PC-9 (cell line): ENCODE results near the gene CAPN15. TPM values are rescaled to one million over a fixed set of nuclear protein-coding genes. Genes with fewer than 3 reads are reported as not detected.

Experiments used
- BruUV-seq: library from RNA; stranded (reverse); fragments of 400-500 nt; replicated peaks from 2 replicates; lab custom pipeline; 2021; lab: Mats Ljungman, UMichigan
- CTCF ChIA-PET: fragments of 300-600 bp; sonication (Branson Sonifier 250); formaldehyde crosslinking; loops from one replicate; lab custom pipeline; 2022; ENCODE audit warnings: antibody characterized with exemption; lab: Charles Lee
- POLR2A ChIA-PET: fragments of 300-600 bp; sonication (Branson Sonifier 250); formaldehyde crosslinking; loops from one replicate; lab custom pipeline; 2022; ENCODE audit warnings: antibody characterized with exemption; ENCODE audit not compliant: unreplicated experiment; lab: Charles Lee
- DNase-seq, 2 experiments: peaks; one replicate each; pipeline versions ENCODE4 v3.0.0 to v3.0.0-alpha.2; 2015 to 2022; ENCODE audit warnings: mixed read lengths in 1 of 2
- H2AFZ ChIP-seq: fragments of 200-600 bp; sonication (generic); 2 replicates; pipeline ENCODE4 v1.8.1; 2017; ENCODE audit warnings: antibody characterized with exemption
- H3F3A ChIP-seq: fragments of 200-600 bp; sonication (generic); 2 replicates; pipeline ENCODE4 v1.8.1; 2017; ENCODE audit warnings: antibody characterized with exemption, mild to moderate bottlenecking, low read depth; ENCODE audit not compliant: insufficient read depth
- H3K27ac ChIP-seq: fragments of 200-600 bp; sonication (generic); 2 replicates; pipeline ENCODE4 v1.6.1; 2016; ENCODE audit warnings: mixed run types
- H3K27me3 ChIP-seq: fragments of 200-600 bp; sonication (generic); 2 replicates; pipeline ENCODE4 v1.6.1; 2016; ENCODE audit warnings: low read depth, mixed run types; ENCODE audit not compliant: insufficient read depth
- H3K36me3 ChIP-seq: fragments of 200-600 bp; sonication (generic); 2 replicates; pipeline ENCODE4 v1.6.1; 2016; ENCODE audit warnings: low read depth, mixed run types
- H3K4me1 ChIP-seq: fragments of 200-600 bp; sonication (generic); replicated peaks from 2 replicates; pipeline ENCODE4 v1.6.1; 2016; ENCODE audit warnings: mixed run types; ENCODE audit not compliant: insufficient read depth
- H3K4me2 ChIP-seq: fragments of 200-600 bp; sonication (generic); 2 replicates; pipeline ENCODE4 v1.6.1; 2017; ENCODE audit warnings: mixed run types
- H3K4me3 ChIP-seq: fragments of 200-600 bp; sonication (generic); 2 replicates; pipeline ENCODE4 v1.6.1; 2016; ENCODE audit warnings: mixed run types
- H3K79me2 ChIP-seq: fragments of 200-600 bp; sonication (generic); 2 replicates; pipeline ENCODE4 v1.6.1; 2017; ENCODE audit warnings: low read depth, mixed run types
- H3K9me2 ChIP-seq: fragments of 200-600 bp; sonication (generic); 2 replicates; pipeline ENCODE4 v1.8.1; 2017; ENCODE audit warnings: mild to moderate bottlenecking; ENCODE audit not compliant: insufficient read depth
- H3K9me3 ChIP-seq: fragments of 200-600 bp; sonication (generic); 2 replicates; pipeline ENCODE4 v1.8.1; 2016; ENCODE audit warnings: low read depth; ENCODE audit not compliant: insufficient read depth
- H4K20me1 ChIP-seq: fragments of 200-600 bp; sonication (generic); 2 replicates; pipeline ENCODE4 v1.8.1; 2017; ENCODE audit not compliant: insufficient read depth
- CTCF ChIP-seq: fragments of 200-600 bp; sonication (generic); conservative IDR thresholded peaks from 2 replicates; pipeline ENCODE4 v1.6.1; 2017; ENCODE audit warnings: mixed run types, antibody characterized with exemption, mild to moderate bottlenecking, moderate library complexity
- EZH2 ChIP-seq: fragments of 200-600 bp; sonication (generic); IDR thresholded peaks from 2 replicates; pipeline ENCODE4 v1.8.0; 2017; ENCODE audit warnings: antibody characterized with exemption, low read depth
- intact Hi-C: fragments of 100-400 bp; cut with micrococcal nuclease; formaldehyde crosslinking; loops from one replicate; pipeline ENCODE4 v1.10.0; 2022; ENCODE audit not compliant: unreplicated experiment
- total RNA-seq: library from RNA; stranded (reverse); gene quantifications from 2 replicates; pipeline ENCODE4 v1.2.3, GENCODE V29; 2021

Gene CAPN15
- total RNA-seq, 1 experiment from 2014 or later: 66.8 TPM

- Histone ChIP-seq H3K79me2 (peaks cover 30% of the 10 kb centered on the region), H3K4me3 (no peak overlapping the region), H3K36me3 (no peaks in the 10 kb centered on the region), H3K27ac (no peak overlapping the region), H3K4me2 (no peak overlapping the region), H2AFZ (no peak overlapping the region), H3K4me1 (peaks cover 12% of the 10 kb centered on the region), H3K9me3 (no peaks in the 10 kb centered on the region), H3F3A (peaks cover 7% of the 10 kb centered on the region; the same call in 1 of the 2 replicates), H4K20me1 (peaks cover 7% of the 10 kb centered on the region), H3K9me2 (no peaks in the 10 kb centered on the region), H3K27me3 (no peaks in the 10 kb centered on the region)
- TF ChIP-seq CTCF (no peak), EZH2 (no peak)
- BruUV-seq: TSS peak; percentile 13
- intact Hi-C loops: no loop called here
- CTCF ChIA-PET: interaction anchor here (0.6 kb wide), 1 partner anchor 54 kb away, joined by 3 read pairs; no protein-coding TSS in a partner anchor
- no peak for DNase-seq
- POLR2A ChIA-PET: no interaction called here
Measured at GRCh38 chr16:586047-586644, 58.6 kb downstream of the CAPN15 start.

GRCh38 chr16:586645-587590, 59.4 kb downstream of the CAPN15 start:
- Histone ChIP-seq H4K20me1 (peaks cover 13% of the 10 kb centered on the region), H3F3A (peaks cover 14% of the 10 kb centered on the region), H3K4me1 (peaks cover 20% of the 10 kb centered on the region), H3K9me3 (no peaks in the 10 kb centered on the region), H2AFZ (no peak overlapping the region), H3K79me2 (peaks cover 38% of the 10 kb centered on the region), H3K4me2 (peak overlapping the region; percentile 84), H3K36me3 (no peaks in the 10 kb centered on the region), H3K27me3 (no peaks in the 10 kb centered on the region), H3K4me3 (peak overlapping the region; percentile 79; the same call in 1 of the 2 replicates), H3K9me2 (no peaks in the 10 kb centered on the region), H3K27ac (no peak overlapping the region)
- intact Hi-C loops: no loop called here
- no peak for DNase-seq
- ChIA-PET CTCF (interaction anchor here (0.7 kb wide), 1 partner anchor 203 kb away, joined by 5 read pairs; no protein-coding TSS in a partner anchor), POLR2A (no interaction called here)
- BruUV-seq: no TSS peak
- no peak for TF ChIP-seq EZH2
- no peak for TF ChIP-seq CTCF

- TF ChIP-seq EZH2: no peak
- no peak for TF ChIP-seq CTCF
- peaks cover 44% of the 10 kb centered on the region for H3K79me2 ChIP-seq
- peak overlapping the region; percentile 79 for H3K4me3 ChIP-seq
- BruUV-seq: no TSS peak
- H3K4me1 ChIP-seq: peaks cover 35% of the 10 kb centered on the region
- H4K20me1 ChIP-seq: peaks cover 26% of the 10 kb centered on the region
- intact Hi-C loops: loop anchor here (2.0 kb wide), 1 partner anchor 54 kb away; no protein-coding TSS in a partner anchor
- peaks cover 31% of the 10 kb centered on the region for H3F3A ChIP-seq
- no peaks in the 10 kb centered on the region for H3K9me3 ChIP-seq
- H3K27ac ChIP-seq: peak overlapping the region; percentile 78
- ChIA-PET CTCF (no interaction called here), POLR2A (interaction anchor here (0.6 kb wide), 1 partner anchor 186 kb away, joined by 3 read pairs; no protein-coding TSS in a partner anchor)
- peak overlapping the region; percentile 80 for H2AFZ ChIP-seq
- no peaks in the 10 kb centered on the region for H3K9me2 ChIP-seq
- H3K27me3 ChIP-seq: no peaks in the 10 kb centered on the region
- H3K36me3 ChIP-seq: no peaks in the 10 kb centered on the region
- peak; percentile 50 to 55 for DNase-seq
- H3K4me2 ChIP-seq: peak overlapping the region; percentile 84
Measured at GRCh38 chr16:588639-588888, 61.1 kb downstream of the CAPN15 start.
